SK-N-SH (cell line): ENCODE results near the gene OR5W2.
"Not testable (repeated sequence)": the region's sequence is repeated elsewhere in the genome, so short reads cannot be mapped to it uniquely, and the experiment has no call there.

Source experiments
- CTCF ChIP-seq: fragments of 200-600 bp; sonication (generic); IDR thresholded peaks from 2 replicates; pipeline ENCODE4 v1.6.1; 2017; ENCODE audit warnings: antibody characterized with exemption, mild to moderate bottlenecking, moderate library complexity
- ELF1 ChIP-seq: IDR thresholded peaks from 2 replicates; pipeline ENCODE4 v1.4.0; 2012
- EZH2phosphoT487 ChIP-seq: fragments of 200-600 bp; sonication (generic); IDR thresholded peaks from 2 replicates; pipeline ENCODE4 v1.6.1; 2017; ENCODE audit warnings: low read depth, mixed run types, mild to moderate bottlenecking, antibody characterized with exemption, moderate library complexity, borderline replicate concordance
- POLR2AphosphoS5 ChIP-seq: IDR thresholded peaks from 2 replicates; pipeline ENCODE4 v1.6.1; 2012; ENCODE audit warnings: low read depth, low read length
- RFX5 ChIP-seq: IDR thresholded peaks from 2 replicates; pipeline ENCODE4 v1.6.1; 2012; ENCODE audit warnings: mild to moderate bottlenecking, improper control_type of control experiment, low read length
- SIN3A ChIP-seq: IDR thresholded peaks from 2 replicates; pipeline ENCODE4 v1.6.1; 2012; ENCODE audit warnings: low read depth, mild to moderate bottlenecking, low read length, moderate library complexity, borderline replicate concordance

GRCh38 chr11:55885481-55885880, 28.9 kb downstream of the OR5W2 start:
- TF ChIP-seq CTCF, ELF1, EZH2phosphoT487, RFX5, POLR2AphosphoS5, SIN3A: not testable (repeated sequence)
